H1 (cell line): ENCODE data around the gene ALPL. TPM values are rescaled to one million over a fixed set of nuclear protein-coding genes. Genes with fewer than 3 reads are reported as not detected.

Experiments used
- BCL11A ChIP-seq, 2 experiments: IDR thresholded peaks; one replicate each; pipeline ENCODE4 v1.6.1; 2011; ENCODE audit warnings: low read depth in 2 of 2, low read length in 2 of 2, mild to moderate bottlenecking in 2 of 2
- GABPA ChIP-seq: IDR thresholded peaks from 2 replicates; pipeline ENCODE4 v1.6.1; 2011; ENCODE audit warnings: mild to moderate bottlenecking, low read length, moderate library complexity, borderline replicate concordance; ENCODE audit not compliant: insufficient read depth
- SAP30 ChIP-seq: fragments of 300-600 bp; sonication (generic); IDR thresholded peaks from 2 replicates; pipeline ENCODE4 v1.7.1; 2012; ENCODE audit warnings: low read length, moderate library complexity, mild to moderate bottlenecking, inconsistent platforms; ENCODE audit not compliant: insufficient read depth, insufficient replicate concordance
- SIN3A ChIP-seq, 2 experiments: IDR thresholded peaks in 1 of 2; conservative IDR thresholded peaks in 1 of 2; 2 replicates each; pipeline ENCODE4 v1.6.1; 2011 to 2012; ENCODE audit warnings: low read length in 2 of 2, improper control_type of control experiment in 1 of 2, low read depth in 1 of 2, mild to moderate bottlenecking in 1 of 2
- TBP ChIP-seq: IDR thresholded peaks from 2 replicates; pipeline ENCODE4 v1.6.1; 2011; ENCODE audit warnings: low read depth, low read length, improper control_type of control experiment
- polyA plus RNA-seq, 7 experiments: library from polyadenylated mRNA; depleted of rRNA in 3 of 7; stranded (reverse) in 5 of 7; unstranded in 2 of 7; fragments of >200 nt in 5 of 7; fragments of 200-250 nt in 2 of 7; gene quantifications; 1 replicate in 5 of 7; 2 replicates in 1 of 7; 4 replicates in 1 of 7; pipeline versions ENCODE4 v1.2.1 to v1.2.3, GENCODE V29; 2011 to 2013; ENCODE audit warnings: missing spikeins in 2 of 7, mixed read lengths in 2 of 7
- total RNA-seq: library from RNA; stranded (reverse); fragmentation: NEBNext Ultra II Directional; extraction: Animal tissue kit (Norgen Biotek cat#: 25700); gene quantifications from 2 replicates; pipeline ENCODE4 v1.2.1, GENCODE V29; 2021
- TF ChIP-seq, protein P1 (sequence below): IDR thresholded peaks from 2 replicates; pipeline ENCODE4 v1.6.1; 2012; ENCODE audit warnings: inconsistent platforms
- TF ChIP-seq, protein P2 (sequence below): IDR thresholded peaks from 2 replicates; pipeline ENCODE4 v1.6.1; 2012; ENCODE audit warnings: inconsistent platforms

ALPL gene
- total and polyA plus RNA-seq, 2 of the 8 experiments (the other 6 are each of a cell fraction or from before 2014, with no cell fraction given): 175 to 362 TPM

GRCh38 chr1:21576798-21577187 is 67.6 kb downstream of the ALPL start (continued):
- TF ChIP-seq, protein P1, sequence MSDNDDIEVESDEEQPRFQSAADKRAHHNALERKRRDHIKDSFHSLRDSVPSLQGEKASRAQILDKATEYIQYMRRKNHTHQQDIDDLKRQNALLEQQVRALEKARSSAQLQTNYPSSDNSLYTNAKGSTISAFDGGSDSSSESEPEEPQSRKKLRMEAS: no peak
- TF ChIP-seq, protein P2, sequence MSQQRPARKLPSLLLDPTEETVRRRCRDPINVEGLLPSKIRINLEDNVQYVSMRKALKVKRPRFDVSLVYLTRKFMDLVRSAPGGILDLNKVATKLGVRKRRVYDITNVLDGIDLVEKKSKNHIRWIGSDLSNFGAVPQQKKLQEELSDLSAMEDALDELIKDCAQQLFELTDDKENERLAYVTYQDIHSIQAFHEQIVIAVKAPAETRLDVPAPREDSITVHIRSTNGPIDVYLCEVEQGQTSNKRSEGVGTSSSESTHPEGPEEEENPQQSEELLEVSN: no peak
- TF ChIP-seq BCL11A (IDR thresholded peaks at IDR 0.05; ENCODE audit: low read depth in 2 of 2, low read length in 2 of 2): no peak
- TF ChIP-seq SAP30: no peak
- TF ChIP-seq GABPA: no peak
- no peak for TF ChIP-seq SIN3A (conservative IDR thresholded peaks at IDR 0.05 in 1 of 2, IDR thresholded peaks at IDR 0.05 in 1 of 2; ENCODE audit: low read depth in 1 of 2, low read length in 2 of 2)
- TF ChIP-seq TBP: no peak
